Measurements from ENCODE around the gene TAS2R14.

TAS2R14 gene

DNA sequence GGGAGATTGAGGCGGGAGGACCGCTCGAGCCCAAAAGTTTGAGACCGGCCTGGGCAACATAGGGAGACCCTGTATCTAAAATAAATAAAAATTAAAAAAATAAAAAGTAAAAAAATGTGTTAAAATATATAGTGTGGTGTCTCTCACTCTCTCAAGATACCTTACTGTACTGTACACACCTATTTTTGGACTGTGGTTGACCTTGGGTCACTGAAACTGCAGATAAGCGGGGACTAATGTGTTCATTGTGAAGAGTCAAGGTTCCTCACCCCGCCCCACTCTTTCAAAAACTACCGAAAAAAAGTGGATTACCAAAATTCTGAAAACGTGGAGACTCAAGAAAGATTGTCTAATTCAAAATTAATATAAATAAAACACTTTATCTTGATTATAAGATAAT lies 28.7 kb downstream of the TAS2R14 start:
- TF ChIP-seq SIN3A (IDR thresholded peaks at IDR 0.05; ENCODE audit: borderline replicate concordance, insufficient read depth, low read length) (no peak), FOXP2 (optimal IDR thresholded peaks at IDR 0.05; ENCODE audit: borderline replicate concordance, extremely low read depth, extremely low read length, insufficient read depth) (no peak), POLR2AphosphoS5 (IDR thresholded peaks at IDR 0.05; ENCODE audit: low read depth, low read length) (no peak), TAF1 (IDR thresholded peaks at IDR 0.05; ENCODE audit: borderline replicate concordance, insufficient read depth, low read length) (no peak)
- TF ChIP-seq, protein P1, sequence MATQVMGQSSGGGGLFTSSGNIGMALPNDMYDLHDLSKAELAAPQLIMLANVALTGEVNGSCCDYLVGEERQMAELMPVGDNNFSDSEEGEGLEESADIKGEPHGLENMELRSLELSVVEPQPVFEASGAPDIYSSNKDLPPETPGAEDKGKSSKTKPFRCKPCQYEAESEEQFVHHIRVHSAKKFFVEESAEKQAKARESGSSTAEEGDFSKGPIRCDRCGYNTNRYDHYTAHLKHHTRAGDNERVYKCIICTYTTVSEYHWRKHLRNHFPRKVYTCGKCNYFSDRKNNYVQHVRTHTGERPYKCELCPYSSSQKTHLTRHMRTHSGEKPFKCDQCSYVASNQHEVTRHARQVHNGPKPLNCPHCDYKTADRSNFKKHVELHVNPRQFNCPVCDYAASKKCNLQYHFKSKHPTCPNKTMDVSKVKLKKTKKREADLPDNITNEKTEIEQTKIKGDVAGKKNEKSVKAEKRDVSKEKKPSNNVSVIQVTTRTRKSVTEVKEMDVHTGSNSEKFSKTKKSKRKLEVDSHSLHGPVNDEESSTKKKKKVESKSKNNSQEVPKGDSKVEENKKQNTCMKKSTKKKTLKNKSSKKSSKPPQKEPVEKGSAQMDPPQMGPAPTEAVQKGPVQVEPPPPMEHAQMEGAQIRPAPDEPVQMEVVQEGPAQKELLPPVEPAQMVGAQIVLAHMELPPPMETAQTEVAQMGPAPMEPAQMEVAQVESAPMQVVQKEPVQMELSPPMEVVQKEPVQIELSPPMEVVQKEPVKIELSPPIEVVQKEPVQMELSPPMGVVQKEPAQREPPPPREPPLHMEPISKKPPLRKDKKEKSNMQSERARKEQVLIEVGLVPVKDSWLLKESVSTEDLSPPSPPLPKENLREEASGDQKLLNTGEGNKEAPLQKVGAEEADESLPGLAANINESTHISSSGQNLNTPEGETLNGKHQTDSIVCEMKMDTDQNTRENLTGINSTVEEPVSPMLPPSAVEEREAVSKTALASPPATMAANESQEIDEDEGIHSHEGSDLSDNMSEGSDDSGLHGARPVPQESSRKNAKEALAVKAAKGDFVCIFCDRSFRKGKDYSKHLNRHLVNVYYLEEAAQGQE (IDR thresholded peaks at IDR 0.05; ENCODE audit: insufficient read depth in 1 of 2, low read depth in 2 of 2, low read length in 2 of 2): no peak

DNA sequence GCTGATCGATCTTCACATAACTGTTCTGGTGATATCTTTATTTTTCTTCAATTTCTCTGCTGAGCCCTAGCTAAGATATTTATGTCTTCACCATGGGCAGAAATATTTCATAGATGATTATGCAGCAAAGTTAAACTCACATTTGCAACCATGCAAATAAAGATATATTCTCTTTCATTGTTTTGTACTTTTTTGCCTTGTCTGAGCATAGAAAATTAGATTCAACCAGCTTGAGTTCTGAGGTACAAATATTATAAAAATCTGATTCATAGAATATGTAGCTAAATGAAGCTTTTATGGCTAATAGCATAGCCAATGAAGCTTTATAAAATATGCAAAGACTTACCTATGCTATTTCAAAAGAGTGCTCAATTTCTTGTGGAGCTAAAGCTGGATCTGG lies 29.6 kb downstream of the TAS2R14 start, which contains the start of gene TAS2R13:
TAS2R13 (minus strand) TSS at position 101 of the 400 bp plus-strand sequence. CDS start 264 bp downstream, outside the sequence.
- no peak for TF ChIP-seq TAF1 (IDR thresholded peaks at IDR 0.05; ENCODE audit: borderline replicate concordance, insufficient read depth, low read length)
- TF ChIP-seq, protein P1 (IDR thresholded peaks at IDR 0.05; ENCODE audit: insufficient read depth in 1 of 2, low read depth in 2 of 2, low read length in 2 of 2): no peak
- TF ChIP-seq FOXP2 (optimal IDR thresholded peaks at IDR 0.05; ENCODE audit: borderline replicate concordance, extremely low read depth, extremely low read length, insufficient read depth): no peak
- TF ChIP-seq POLR2AphosphoS5 (IDR thresholded peaks at IDR 0.05; ENCODE audit: low read depth, low read length): no peak
- no peak for TF ChIP-seq SIN3A (IDR thresholded peaks at IDR 0.05; ENCODE audit: borderline replicate concordance, insufficient read depth, low read length)

GRCh38 chr12:10904686-10905085 lies 34.4 kb downstream of the TAS2R14 start:
- no peak for TF ChIP-seq TAF1 (IDR thresholded peaks at IDR 0.05; ENCODE audit: borderline replicate concordance, insufficient read depth, low read length)

- TF ChIP-seq SIN3A (IDR thresholded peaks at IDR 0.05; ENCODE audit: borderline replicate concordance, insufficient read depth, low read length) (no peak), TAF1 (IDR thresholded peaks at IDR 0.05; ENCODE audit: borderline replicate concordance, insufficient read depth, low read length) (no peak), POLR2AphosphoS5 (IDR thresholded peaks at IDR 0.05; ENCODE audit: low read depth, low read length) (no peak), FOXP2 (optimal IDR thresholded peaks at IDR 0.05; ENCODE audit: borderline replicate concordance, extremely low read depth, extremely low read length, insufficient read depth) (no peak)
- TF ChIP-seq, protein P1 (IDR thresholded peaks at IDR 0.05; ENCODE audit: insufficient read depth in 1 of 2, low read depth in 2 of 2, low read length in 2 of 2): no peak
These were observed 37.6 kb downstream of the TAS2R14 start for GRCh38 chr12:10901427-10901826.

DNA sequence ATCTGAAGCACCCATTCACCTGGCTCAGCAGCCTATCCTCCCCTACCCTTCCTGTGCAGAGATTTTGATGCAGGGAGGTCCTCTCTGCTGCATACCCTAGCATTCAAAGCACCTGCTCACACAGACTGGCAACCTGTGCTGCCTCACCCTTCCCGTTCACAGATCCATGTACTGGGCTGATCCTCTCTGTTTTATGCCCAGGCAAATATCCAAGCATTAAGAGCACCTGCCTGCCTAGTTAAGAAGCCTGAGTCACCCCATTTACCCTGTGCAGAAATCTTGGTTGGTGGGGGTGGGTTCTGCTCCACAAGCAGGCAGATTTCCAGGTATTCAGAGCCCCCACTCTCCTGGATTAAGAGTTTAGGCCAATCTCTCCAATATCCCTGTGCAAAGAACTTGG lies 38.1 kb downstream of the TAS2R14 start:
- TF ChIP-seq POLR2AphosphoS5 (IDR thresholded peaks at IDR 0.05; ENCODE audit: low read depth, low read length) (no peak), SIN3A (IDR thresholded peaks at IDR 0.05; ENCODE audit: borderline replicate concordance, insufficient read depth, low read length) (no peak), TAF1 (IDR thresholded peaks at IDR 0.05; ENCODE audit: borderline replicate concordance, insufficient read depth, low read length) (no peak), FOXP2 (optimal IDR thresholded peaks at IDR 0.05; ENCODE audit: borderline replicate concordance, extremely low read depth, extremely low read length, insufficient read depth) (no peak)
- TF ChIP-seq, protein P1 (IDR thresholded peaks at IDR 0.05; ENCODE audit: insufficient read depth in 1 of 2, low read depth in 2 of 2, low read length in 2 of 2): no peak

All from PFSK-1 (cell line).